ENCODE data around the gene PDGFA.

DNA sequence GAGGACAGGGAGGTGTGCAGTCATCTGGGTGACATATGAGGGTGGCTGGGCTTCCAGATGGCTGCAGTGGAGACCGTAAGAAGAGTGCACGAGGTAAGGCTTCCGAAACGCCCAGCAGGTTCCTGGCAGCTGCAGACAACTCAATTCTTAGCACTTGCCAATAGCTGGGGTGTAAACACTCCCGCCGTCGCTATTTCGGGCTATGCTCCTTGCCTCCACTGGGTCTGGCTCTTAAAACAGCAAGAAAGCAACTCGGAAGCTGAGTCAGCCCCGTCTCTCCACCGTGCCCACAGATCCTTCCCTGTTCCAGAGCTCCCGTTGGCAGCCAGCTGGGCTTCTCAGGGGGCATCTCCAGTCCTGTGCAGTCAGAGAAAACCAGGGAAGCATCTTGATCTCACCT lies 6.1 kb upstream of the PDGFA start:
- TF ChIP-seq, protein P1, sequence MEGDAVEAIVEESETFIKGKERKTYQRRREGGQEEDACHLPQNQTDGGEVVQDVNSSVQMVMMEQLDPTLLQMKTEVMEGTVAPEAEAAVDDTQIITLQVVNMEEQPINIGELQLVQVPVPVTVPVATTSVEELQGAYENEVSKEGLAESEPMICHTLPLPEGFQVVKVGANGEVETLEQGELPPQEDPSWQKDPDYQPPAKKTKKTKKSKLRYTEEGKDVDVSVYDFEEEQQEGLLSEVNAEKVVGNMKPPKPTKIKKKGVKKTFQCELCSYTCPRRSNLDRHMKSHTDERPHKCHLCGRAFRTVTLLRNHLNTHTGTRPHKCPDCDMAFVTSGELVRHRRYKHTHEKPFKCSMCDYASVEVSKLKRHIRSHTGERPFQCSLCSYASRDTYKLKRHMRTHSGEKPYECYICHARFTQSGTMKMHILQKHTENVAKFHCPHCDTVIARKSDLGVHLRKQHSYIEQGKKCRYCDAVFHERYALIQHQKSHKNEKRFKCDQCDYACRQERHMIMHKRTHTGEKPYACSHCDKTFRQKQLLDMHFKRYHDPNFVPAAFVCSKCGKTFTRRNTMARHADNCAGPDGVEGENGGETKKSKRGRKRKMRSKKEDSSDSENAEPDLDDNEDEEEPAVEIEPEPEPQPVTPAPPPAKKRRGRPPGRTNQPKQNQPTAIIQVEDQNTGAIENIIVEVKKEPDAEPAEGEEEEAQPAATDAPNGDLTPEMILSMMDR (IDR thresholded peaks at IDR 0.05) = no peak
- TF ChIP-seq POLR2A (IDR thresholded peaks at IDR 0.05) (no peak), EP300 (IDR thresholded peaks at IDR 0.05; ENCODE audit: low read depth) (no peak)
